Activated naive CD4-positive, alpha-beta T cell treated with anti-CD3 and anti-CD28 coated beads for 36 hours (primary cell): ENCODE data around the gene MPV17. TPM values are rescaled to one million over a fixed set of nuclear protein-coding genes. Genes with fewer than 3 reads are reported as not detected.

Experiments used
- CTCF ChIA-PET: fragments of 350-600 bp; sonication (Branson Sonifier 250); formaldehyde crosslinking; loops from one replicate; lab custom pipeline; 2021; ENCODE audit warnings: antibody characterized with exemption; lab: Charles Lee
- DNase-seq: peaks from one replicate; pipeline ENCODE4 v3.0.0-alpha.2; 2020
- H3K27ac Mint-ChIP-seq: one replicate; pipeline ENCODE4 v1.8.0; 2021; ENCODE audit warnings: mild to moderate bottlenecking, mixed read lengths
- H3K27me3 Mint-ChIP-seq: one replicate; pipeline ENCODE4 v1.8.0; 2021; ENCODE audit warnings: low read depth, mixed read lengths
- H3K36me3 Mint-ChIP-seq: one replicate; pipeline ENCODE4 v1.8.0; 2021; ENCODE audit warnings: low read depth, mixed read lengths
- H3K4me1 Mint-ChIP-seq: one replicate; pipeline ENCODE4 v1.8.0; 2021; ENCODE audit warnings: low read depth, mixed read lengths
- H3K4me3 Mint-ChIP-seq: one replicate; pipeline ENCODE4 v1.8.0; 2021; ENCODE audit warnings: mild to moderate bottlenecking, moderate library complexity, mixed read lengths
- H3K9me3 Mint-ChIP-seq: one replicate; pipeline ENCODE4 v1.8.0; 2021; ENCODE audit warnings: mixed read lengths
- intact Hi-C: fragments of 100-400 bp; cut with micrococcal nuclease; formaldehyde crosslinking; loops from one replicate; pipeline ENCODE4 v1.15.1; 2023
- total RNA-seq, 2 experiments: library from RNA; stranded (reverse); gene quantifications; one replicate each; pipeline ENCODE4 v1.2.3, GENCODE V29; 2021

The MPV17 gene
- total RNA-seq: 10 to 100 TPM; 80.2 to 82.3 TPM

GRCh38 chr2:27322766-27323595 is at the start of gene MPV17:
MPV17 (minus strand) TSS chr2:27323097; CDS start chr2:27322517, 580 bp downstream.
- intact Hi-C loops: loop anchor here (1.0 to 2.0 kb wide), 6 partner anchors 33 to 360 kb away; partner anchors contain the start of genes EIF2B4, GTF3C2, IFT172 and NRBP1
- Mint-ChIP-seq H3K36me3 (peaks cover 20% of the 10 kb centered on the region), H3K4me3 (peak within 1 kb of the TSS; percentile 84), H3K27me3 (no peaks in the 10 kb centered on the region), H3K27ac (peak within 1 kb of the TSS; percentile 85), H3K9me3 (no peaks in the 10 kb centered on the region), H3K4me1 (peaks cover 14% of the 10 kb centered on the region)
- CTCF ChIA-PET: interaction anchor here (0.6 to 2.3 kb wide), 6 partner anchors 12 to 359 kb away, joined by 3 to 13 read pairs (median 4); no protein-coding TSS in a partner anchor
- DNase-seq: peak; percentile 95

GRCh38 chr2:27370816-27371620 is 48.1 kb upstream of the MPV17 start:
- DNase-seq: peak; percentile 43
- H3K4me1 Mint-ChIP-seq: peaks cover 30% of the 10 kb centered on the region
- CTCF ChIA-PET: interaction anchor here (0.7 to 1.8 kb wide), 7 partner anchors 9 to 258 kb away, joined by 3 to 6 read pairs (median 4); partner anchors contain the start of genes CCDC121, GPN1, GTF3C2 and PPM1G
- peak overlapping the region; percentile 94 for H3K27ac Mint-ChIP-seq
- intact Hi-C loops: loop anchor here (1.0 to 5.0 kb wide), 15 partner anchors 9 to 321 kb away; partner anchors contain the start of genes ATRAID, CAD, CCDC121 and GPN1
- peaks cover 26% of the 10 kb centered on the region for H3K36me3 Mint-ChIP-seq
- H3K4me3 Mint-ChIP-seq: peak overlapping the region; percentile 83
- no peaks in the 10 kb centered on the region for H3K27me3 Mint-ChIP-seq
- no peaks in the 10 kb centered on the region for H3K9me3 Mint-ChIP-seq

- Mint-ChIP-seq H3K36me3 (peaks cover 26% of the 10 kb centered on the region), H3K9me3 (no peaks in the 10 kb centered on the region), H3K27ac (peak within 1 kb of the TSS; percentile 95), H3K4me3 (peak within 1 kb of the TSS; percentile 83), H3K27me3 (no peaks in the 10 kb centered on the region), H3K4me1 (peaks cover 30% of the 10 kb centered on the region)
- intact Hi-C loops: loop anchor here (1.0 to 5.0 kb wide), 15 partner anchors 10 to 320 kb away; partner anchors contain the start of genes ATRAID, CAD, CCDC121 and GPN1
- CTCF ChIA-PET: interaction anchor here (0.6 to 4.0 kb wide), 14 partner anchors 9 to 314 kb away, joined by 3 to 22 read pairs (median 4); partner anchors contain the start of gene GTF3C2
- peak; percentile 100 for DNase-seq
Observed at GRCh38 chr2:27370026-27370815, 47.3 kb upstream of the MPV17 start, which contains the start of the genes EIF2B4 and SNX17. EIF2B4 (minus strand) TSS chr2:27370338; CDS start chr2:27370314, 24 bp downstream. SNX17 (plus strand) TSS chr2:27370616; CDS start chr2:27370744, 128 bp downstream.

- Mint-ChIP-seq H3K36me3 (peaks cover 27% of the 10 kb centered on the region), H3K27ac (peak overlapping the region; percentile 95), H3K4me3 (peak overlapping the region; percentile 83), H3K4me1 (peaks cover 30% of the 10 kb centered on the region), H3K9me3 (no peaks in the 10 kb centered on the region), H3K27me3 (no peaks in the 10 kb centered on the region)
- DNase-seq: no peak
- intact Hi-C loops: loop anchor here (1.0 to 5.0 kb wide), 15 partner anchors 11 to 319 kb away; partner anchors contain the start of genes ATRAID, CAD, CCDC121 and GPN1
- CTCF ChIA-PET: interaction anchor here (0.6 to 4.0 kb wide), 12 partner anchors 9 to 314 kb away, joined by 3 to 22 read pairs (median 4); partner anchors contain the start of gene GTF3C2
Observed at GRCh38 chr2:27369471-27370025, 46.7 kb upstream of the MPV17 start.

GRCh38 chr2:27363933-27364332 is 41.0 kb upstream of the MPV17 start:
- CTCF ChIA-PET: interaction anchor here (1.1 to 2.1 kb wide), 2 partner anchors 42 to 67 kb away, joined by 3 to 7 read pairs; no protein-coding TSS in a partner anchor
- Mint-ChIP-seq H3K27ac (peak overlapping the region; percentile 34), H3K9me3 (no peaks in the 10 kb centered on the region), H3K4me1 (peaks cover 12% of the 10 kb centered on the region), H3K36me3 (peaks cover 17% of the 10 kb centered on the region), H3K4me3 (no peak overlapping the region), H3K27me3 (no peaks in the 10 kb centered on the region)
- DNase-seq: no peak
- intact Hi-C loops: no loop called here

- CTCF ChIA-PET: interaction anchor here (1.1 to 2.1 kb wide), 3 partner anchors 41 to 321 kb away, joined by 3 to 7 read pairs (median 3); no protein-coding TSS in a partner anchor
- peaks cover 23% of the 10 kb centered on the region for H3K36me3 Mint-ChIP-seq
- no peak for DNase-seq
- H3K27ac Mint-ChIP-seq: no peak overlapping the region
- intact Hi-C loops: no loop called here
- H3K4me3 Mint-ChIP-seq: no peak overlapping the region
- H3K4me1 Mint-ChIP-seq: peaks cover 15% of the 10 kb centered on the region
- no peaks in the 10 kb centered on the region for H3K9me3 Mint-ChIP-seq
- H3K27me3 Mint-ChIP-seq: no peaks in the 10 kb centered on the region
Observed at GRCh38 chr2:27362678-27363420, 40.0 kb upstream of the MPV17 start.

- Mint-ChIP-seq H3K4me3 (peak within 1 kb of the TSS; percentile 99), H3K27me3 (no peaks in the 10 kb centered on the region), H3K27ac (peak within 1 kb of the TSS; percentile 99), H3K4me1 (peaks cover 59% of the 10 kb centered on the region), H3K9me3 (no peaks in the 10 kb centered on the region), H3K36me3 (peaks cover 26% of the 10 kb centered on the region)
- intact Hi-C loops: loop anchor here (1.0 to 5.0 kb wide), 9 partner anchors 14 to 1324 kb away; partner anchors contain the start of genes ATRAID, EIF2B4, IFT172 and MPV17
- peak; percentile 94 for DNase-seq
- CTCF ChIA-PET: interaction anchor here (0.6 to 1.8 kb wide), 2 partner anchors 11 to 14 kb away, joined by 3 to 6 read pairs; partner anchors contain the start of genes EIF2B4 and SNX17
Observed at GRCh38 chr2:27356382-27357181, 33.7 kb upstream of the MPV17 start, which contains the start of gene GTF3C2. GTF3C2 (minus strand) TSS chr2:27356764; CDS start chr2:27343554, 13,210 bp downstream.

GRCh38 chr2:27356056-27356381 is 33.1 kb upstream of the MPV17 start:
- Mint-ChIP-seq H3K36me3 (peaks cover 24% of the 10 kb centered on the region), H3K27me3 (no peaks in the 10 kb centered on the region), H3K9me3 (no peaks in the 10 kb centered on the region), H3K4me1 (peaks cover 62% of the 10 kb centered on the region), H3K4me3 (peak overlapping the region; percentile 99), H3K27ac (peak overlapping the region; percentile 99)
- peak; percentile 56 for DNase-seq
- CTCF ChIA-PET: interaction anchor here (1.8 kb wide), 1 partner anchor 14 kb away, joined by 6 read pairs; the partner anchor contains the start of genes EIF2B4 and SNX17
- intact Hi-C loops: loop anchor here (1.0 to 5.0 kb wide), 9 partner anchors 14 to 1324 kb away; partner anchors contain the start of genes ATRAID, EIF2B4, IFT172 and MPV17

GRCh38 chr2:27354597-27354927 is 31.7 kb upstream of the MPV17 start:
- Mint-ChIP-seq H3K36me3 (peaks cover 23% of the 10 kb centered on the region), H3K4me1 (peaks cover 63% of the 10 kb centered on the region), H3K27me3 (no peaks in the 10 kb centered on the region), H3K4me3 (no peak overlapping the region), H3K27ac (no peak overlapping the region), H3K9me3 (no peaks in the 10 kb centered on the region)
- DNase-seq: no peak
- CTCF ChIA-PET: interaction anchor here (0.6 to 3.4 kb wide), 2 partner anchors 14 to 269 kb away, joined by 3 to 22 read pairs; partner anchors contain the start of genes EIF2B4 and SNX17
- intact Hi-C loops: no loop called here
